NB4 (cell line): ENCODE results near the gene CD101.

Experiments used
- DNase-seq: peaks from one replicate; pipeline ENCODE4 v3.0.0; 2010; ENCODE audit warnings: low read depth
- H3K4me3 ChIP-seq: one replicate; pipeline ENCODE4 v1.5.1; 2011; ENCODE audit warnings: mild to moderate bottlenecking, low read depth, low read length, moderate library complexity
- CTCF ChIP-seq: IDR thresholded peaks from one replicate; pipeline ENCODE4 v1.5.1; 2012; ENCODE audit warnings: low read depth, low read length
- MAX ChIP-seq: IDR thresholded peaks from 2 replicates; pipeline ENCODE4 v1.6.1; 2011; ENCODE audit warnings: low read depth, low read length
- MYC ChIP-seq: IDR thresholded peaks from 2 replicates; pipeline ENCODE4 v1.6.1; 2011; ENCODE audit warnings: low read depth, low read length
- POLR2A ChIP-seq: IDR thresholded peaks from 2 replicates; pipeline ENCODE4 v1.6.1; 2011; ENCODE audit warnings: mild to moderate bottlenecking; ENCODE audit not compliant: insufficient read length; ENCODE audit errors: extremely low read depth

CD101 gene

DNA sequence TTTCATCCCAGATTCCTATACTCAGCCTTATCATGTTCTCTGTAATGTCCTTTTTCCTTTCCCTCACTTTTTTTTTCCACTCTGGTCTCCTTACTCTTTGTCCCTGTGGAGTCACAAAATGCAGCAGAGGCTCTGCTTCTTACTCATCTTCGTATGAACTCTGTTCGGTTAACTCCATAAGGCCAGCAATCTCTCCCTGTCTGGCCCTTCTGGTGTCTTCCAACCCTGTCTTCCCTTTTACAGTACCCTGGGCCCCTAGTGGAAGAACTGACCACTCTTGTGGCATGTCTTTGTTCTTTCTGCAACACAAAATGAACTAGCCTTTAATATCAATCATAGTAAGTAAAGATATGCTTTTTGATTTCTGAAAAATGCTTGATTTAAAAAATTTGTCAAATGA is 7.1 kb downstream of the CD101 start:
- no peak overlapping the region for H3K4me3 ChIP-seq
- peak; percentile 56 for DNase-seq
- TF ChIP-seq CTCF (no peak), MYC (no peak), MAX (no peak)

- peak; percentile 84 for DNase-seq
- H3K4me3 ChIP-seq = no peak overlapping the region
- TF ChIP-seq MAX (no peak), POLR2A (no peak), CTCF (no peak)
These were observed 7.6 kb downstream of the CD101 start for GRCh38 chr1:117009132-117009531.

DNA sequence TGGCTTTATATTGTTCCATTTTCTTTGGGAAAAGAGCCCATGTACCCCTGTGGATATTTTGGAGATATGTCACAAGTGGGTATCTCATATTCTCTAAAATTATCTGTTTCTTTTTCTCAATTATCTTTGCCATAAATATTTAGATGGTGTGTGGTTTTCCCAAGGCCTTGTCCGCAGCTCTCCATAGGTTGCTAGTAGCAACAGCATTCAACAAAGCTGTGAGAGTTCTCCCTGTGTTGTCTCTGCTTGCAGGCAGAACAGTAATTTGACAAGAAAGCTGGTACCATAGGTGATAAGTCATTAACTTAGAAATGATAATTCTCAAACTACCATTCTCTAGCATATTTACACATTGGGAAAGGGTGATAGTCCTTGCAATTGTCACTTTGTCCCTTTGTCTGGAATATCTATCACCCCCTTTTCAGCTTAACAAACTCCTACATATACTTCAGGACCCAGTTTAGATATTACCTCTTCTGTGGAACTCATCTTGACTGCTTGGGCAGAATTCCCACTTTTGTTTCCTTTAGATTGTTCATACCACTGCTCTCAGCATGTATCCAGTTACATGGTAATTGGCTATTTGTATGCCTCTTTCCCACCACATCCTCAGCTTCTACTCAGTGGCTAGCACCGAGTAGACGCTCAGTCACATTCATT is 8.9 kb downstream of the CD101 start:
- TF ChIP-seq MYC = no peak
- TF ChIP-seq POLR2A = no peak
- no peak for TF ChIP-seq MAX
- no peak for TF ChIP-seq CTCF
- H3K4me3 ChIP-seq = no peak overlapping the region
- no peak for DNase-seq

GRCh38 chr1:117011334-117011733 is 9.8 kb downstream of the CD101 start:
- H3K4me3 ChIP-seq = no peak overlapping the region
- DNase-seq = no peak
- TF ChIP-seq MAX = no peak
- TF ChIP-seq POLR2A = no peak
- no peak for TF ChIP-seq CTCF
- TF ChIP-seq MYC = no peak

DNA sequence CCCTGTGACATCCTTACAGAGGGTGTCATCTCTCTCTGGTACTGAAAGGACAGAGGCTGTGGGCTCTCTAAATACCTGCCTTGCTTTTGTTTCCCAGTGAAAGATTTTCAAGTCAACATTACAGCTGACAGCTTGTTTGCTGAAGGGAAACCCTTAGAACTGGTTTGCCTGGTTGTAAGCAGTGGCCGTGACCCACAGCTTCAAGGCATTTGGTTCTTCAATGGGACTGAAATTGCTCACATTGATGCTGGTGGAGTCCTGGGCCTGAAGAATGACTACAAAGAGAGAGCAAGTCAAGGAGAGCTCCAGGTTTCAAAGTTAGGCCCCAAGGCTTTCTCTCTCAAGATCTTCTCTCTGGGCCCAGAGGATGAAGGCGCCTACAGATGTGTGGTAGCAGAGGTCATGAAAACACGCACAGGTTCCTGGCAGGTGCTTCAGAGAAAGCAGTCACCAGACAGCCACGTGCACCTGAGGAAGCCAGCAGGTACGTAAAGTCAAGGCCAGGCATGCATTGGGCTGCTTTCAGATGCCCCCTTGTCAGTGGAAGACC is 11.8 kb downstream of the CD101 start:
- no peak for DNase-seq
- TF ChIP-seq POLR2A (no peak), MYC (no peak), CTCF (no peak), MAX (no peak)
- no peak overlapping the region for H3K4me3 ChIP-seq
